SH-SY5Y (cell line): ENCODE data around the gene LAMP5.

Source experiments
- GATA2 ChIP-seq: IDR thresholded peaks from 2 replicates; pipeline ENCODE4 v1.6.1; 2011; ENCODE audit warnings: mild to moderate bottlenecking, low read depth, low read length
- GATA3 ChIP-seq: IDR thresholded peaks from 2 replicates; pipeline ENCODE4 v1.6.1; 2011; ENCODE audit warnings: low read depth, mild to moderate bottlenecking, low read length, moderate library complexity

- TF ChIP-seq GATA2 (no peak), GATA3 (no peak)
These were observed 37.8 kb upstream of the LAMP5 start for GRCh38 chr20:9476637-9477036.
